Ovary (tissue), 9 donors: ENCODE measurements around the gene MAP4. TPM values are rescaled to one million over a fixed set of nuclear protein-coding genes. Genes with fewer than 3 reads are reported as not detected.
A peak's percentile ranks its signal among the peaks of the same experiment; 100 is the strongest.
"Not testable (repeated sequence)": the region's sequence is repeated elsewhere in the genome, so short reads cannot be mapped to it uniquely, and the experiment has no call there.

ENCODE experiments used
- DNase-seq, 5 donors: peaks; one replicate each; pipeline ENCODE4 v3.0.0-alpha.2; 2019 to 2020
- H3K27ac ChIP-seq, 2 donors: fragments of 200-600 bp; one replicate each; pipeline versions ENCODE4 v1.5.1 to v1.8.0; 2019 to 2022
- H3K27me3 ChIP-seq: fragments of 200-600 bp; one replicate; pipeline ENCODE4 v1.8.0; 2022
- H3K36me3 ChIP-seq: fragments of 200-600 bp; sonication (generic); one replicate; pipeline ENCODE4 v1.5.1; 2019
- H3K4me1 ChIP-seq: one replicate; pipeline ENCODE4 v1.8.1; 2013; ENCODE audit warnings: mild to moderate bottlenecking, moderate library complexity; ENCODE audit not compliant: insufficient read depth
- H3K4me3 ChIP-seq: fragments of 200-600 bp; sonication (generic); one replicate; pipeline ENCODE4 v1.5.1; 2017
- H3K9me3 ChIP-seq, 2 donors: fragments of 200-600 bp in 1 of 2; sonication (generic) in 1 of 2; one replicate each; pipeline versions ENCODE4 v1.5.1 to v1.8.1; 2013 to 2019; ENCODE audit warnings: mild to moderate bottlenecking in 1 of 2, moderate library complexity in 1 of 2
- CTCF ChIP-seq, 3 donors: fragments of 450-650 bp in 2 of 3; fragments of 200-600 bp in 1 of 3; IDR thresholded peaks; one replicate each; pipeline versions ENCODE4 v1.5.1 to v1.8.0; 2016 to 2022; ENCODE audit warnings: antibody characterized with exemption in 3 of 3, mild to moderate bottlenecking in 1 of 3
- EP300 ChIP-seq: sonication (generic); formaldehyde crosslinking; IDR thresholded peaks from one replicate; pipeline ENCODE4 v1.6.1; 2017; ENCODE audit warnings: antibody characterized with exemption
- POLR2A ChIP-seq: fragments of 450-650 bp; IDR thresholded peaks from one replicate; pipeline ENCODE4 v1.6.1; 2017; ENCODE audit warnings: antibody characterized with exemption, mild to moderate bottlenecking, moderate library complexity
- WGBS, 3 donors: extraction: QIAGEN DNeasy Blood & Tissue Kit in 1 of 3; methylation state at CpG; one replicate each; pipeline versions ENCODE4 v1.1.5 to v1.1.7; 2013 to 2017; 5-methylcytosine and 5-hydroxymethylcytosine counted together
- intact Hi-C, 4 donors: fragments of 100-400 bp; cut with DNase I; formaldehyde crosslinking; loops; one replicate each; pipeline versions ENCODE4 v1.11.0 to v1.15.1; 2022 to 2023
- polyA plus RNA-seq, 2 donors: library from polyadenylated mRNA; stranded (reverse); fragments of 200-250 nt in 1 of 2; fragments of 350-450 nt in 1 of 2; fragmentation: Illumina TruSeq in 1 of 2; extraction: RNeasy Lipid Tissue Mini Kit (QIAGEN cat#74804) in 1 of 2; gene quantifications; one replicate each; pipeline ENCODE4 v1.2.3, GENCODE V29; 2013 to 2014
- total RNA-seq, 7 donors: library from RNA; depleted of rRNA in 2 of 7; stranded (reverse); fragments of >200 nt in 2 of 7; fragmentation: NEBNext Ultra II Directional in 3 of 7; extraction: Animal tissue kit (Norgen Biotek cat#: 25700) in 3 of 7; gene quantifications; one replicate each; pipeline versions ENCODE4 v1.1.0 to v1.2.4, GENCODE V29; 2016 to 2023
- donor health status: DM: no; HTN: no; CAD: no; lungs with moderate emphysema.
- donor health status: DM: no; HTN: no; CAD: no.
- donor health status: Bipolar disorder and iron deficiency.
- donor health status: DM: yes; HTN: yes; CAD: no.
- donor health status: DM: no; HTN: no; CAD: no.
- donor health status: DM: yes; HTN: yes; CAD: no.

Gene MAP4
- total and polyA plus RNA-seq, 9 donors: 64.9 to 271 (median 196) TPM

- intact Hi-C loops: loop anchor here in 1 of 4 donors (10.0 kb wide), 1 partner anchor 111 kb away; no protein-coding TSS in a partner anchor
- Histone ChIP-seq H3K4me3 (no peak overlapping the region), H3K27ac (peak overlapping the region in 1 of 2 donors; percentile 44), H3K27me3 (no peaks in the 10 kb centered on the region), H3K36me3 (no peaks in the 10 kb centered on the region), H3K4me1 (peaks cover 23% of the 10 kb centered on the region), H3K9me3 (no peaks in the 10 kb centered on the region)
- TF ChIP-seq CTCF (IDR thresholded peaks at IDR 0.05) (no peak), EP300 (no peak), POLR2A (no peak)
- DNase-seq: peak in 2 of 5 donors; percentile 39 to 41
These were observed 2.8 kb downstream of the MAP4 start for GRCh38 chr3:48013288-48013980.

- H3K4me1 ChIP-seq: peaks cover 19% of the 10 kb centered on the region
- H3K9me3 ChIP-seq: no peaks in the 10 kb centered on the region
- no peak overlapping the region for H3K4me3 ChIP-seq
- no peak for TF ChIP-seq POLR2A
- no peak for TF ChIP-seq EP300
- TF ChIP-seq CTCF (IDR thresholded peaks at IDR 0.05): no peak
- H3K27me3 ChIP-seq: no peaks in the 10 kb centered on the region
- H3K27ac ChIP-seq: peak overlapping the region in 1 of 2 donors; percentile 44
- intact Hi-C loops: loop anchor here in 1 of 4 donors (10.0 kb wide), 1 partner anchor 112 kb away; no protein-coding TSS in a partner anchor
- no peak for DNase-seq
- 86 to 88% (median 88%) methylated on average over 2 of the region's 2 CpGs for WGBS, 3 donors
- no peaks in the 10 kb centered on the region for H3K36me3 ChIP-seq
These were observed 3.6 kb downstream of the MAP4 start for GRCh38 chr3:48012659-48013058.

- DNase-seq, intact Hi-C loops, H3K36me3 ChIP-seq, H3K27ac ChIP-seq, H3K4me1 ChIP-seq, H3K4me3 ChIP-seq, H3K9me3 ChIP-seq, H3K27me3 ChIP-seq: not testable (repeated sequence)
- WGBS, 3 donors: 92 to 94% (median 94%) methylated on average over 6 of the region's 6 CpGs
These were observed 8.2 kb downstream of the MAP4 start for GRCh38 chr3:48008066-48008465.

GRCh38 chr3:48007361-48007760, 8.9 kb downstream of the MAP4 start:
- 93 to 98% (median 94%) methylated on average over 6 of the region's 6 CpGs for WGBS, 3 donors
- H3K27me3 ChIP-seq, H3K9me3 ChIP-seq, DNase-seq, H3K4me1 ChIP-seq, intact Hi-C loops, H3K4me3 ChIP-seq, H3K27ac ChIP-seq, H3K36me3 ChIP-seq: not testable (repeated sequence)

- intact Hi-C loops: not testable (repeated sequence)
These were observed 9.4 kb downstream of the MAP4 start for GRCh38 chr3:48006794-48007193.

GRCh38 chr3:48004694-48005093, 11.5 kb downstream of the MAP4 start:
- intact Hi-C loops: no loop called here
- no peaks in the 10 kb centered on the region for H3K36me3 ChIP-seq
- no peak overlapping the region for H3K27ac ChIP-seq
- DNase-seq: no peak
- WGBS, 3 donors: 96 to 98% (median 97%) methylated on average over 5 of the region's 5 CpGs
- no peaks in the 10 kb centered on the region for H3K9me3 ChIP-seq
- H3K4me3 ChIP-seq: no peak overlapping the region
- no peaks in the 10 kb centered on the region for H3K4me1 ChIP-seq
- TF ChIP-seq POLR2A: no peak
- no peak for TF ChIP-seq CTCF (IDR thresholded peaks at IDR 0.05)
- no peak for TF ChIP-seq EP300
- H3K27me3 ChIP-seq: no peaks in the 10 kb centered on the region

More at GRCh38 chr3:48006794-48007193, 9.4 kb downstream of the MAP4 start:
- not testable (repeated sequence) for H3K27me3 ChIP-seq, H3K4me3 ChIP-seq, H3K9me3 ChIP-seq, H3K4me1 ChIP-seq, H3K36me3 ChIP-seq, H3K27ac ChIP-seq, DNase-seq
- WGBS, 3 donors: 98 to 100% (median 98%) methylated on average over 4 of the region's 4 CpGs
